Spleen (tissue), 7 donors: ENCODE data around the gene NOTO.

Experiments
- CTCF ChIP-seq, 11 experiments: fragments of 200-600 bp in 7 of 11; fragments of 450-650 bp in 4 of 11; sonication (generic) in 4 of 11; IDR thresholded peaks in 8 of 11; conservative IDR thresholded peaks in 3 of 11; 1 replicate in 7 of 11; 2 replicates in 4 of 11; pipeline versions ENCODE4 v1.4.0 to v1.8.0; 2016 to 2021; ENCODE audit warnings: antibody characterized with exemption in 11 of 11, inconsistent platforms in 4 of 11, mild to moderate bottlenecking in 1 of 11
- POLR2A ChIP-seq, 3 donors: fragments of 450-650 bp; IDR thresholded peaks; one replicate each; pipeline ENCODE4 v1.5.1; 2017; ENCODE audit warnings: antibody characterized with exemption in 3 of 3, mild to moderate bottlenecking in 1 of 3
- POLR2AphosphoS5 ChIP-seq, 3 donors: sonication (generic); formaldehyde crosslinking; IDR thresholded peaks; one replicate each; pipeline ENCODE4 v1.5.1; 2017; ENCODE audit warnings: antibody characterized with exemption in 3 of 3
- donor health status: DM: no; HTN: no; CAD: no; lungs with moderate emphysema.
- donor health status: DM: no; HTN: no; CAD: no.
- donor health status: DM: no; HTN: no; CAD: no.

- TF ChIP-seq POLR2AphosphoS5 (IDR thresholded peaks at IDR 0.05), result no peak
- no peak for TF ChIP-seq CTCF (IDR thresholded peaks at IDR 0.05 in 8 of 11, conservative IDR thresholded peaks at IDR 0.05 in 3 of 11)
- TF ChIP-seq POLR2A (IDR thresholded peaks at IDR 0.05), result no peak
Measured at GRCh38 chr2:73185965-73186364, 16.4 kb upstream of the NOTO start.
